ENCODE measurements around the gene IL17RC. TPM values are rescaled to one million over a fixed set of nuclear protein-coding genes. Genes with fewer than 3 reads are reported as not detected.

Gene IL17RC
- total RNA-seq, 1 experiment from 2014 or later, result 23.6 TPM

DNA sequence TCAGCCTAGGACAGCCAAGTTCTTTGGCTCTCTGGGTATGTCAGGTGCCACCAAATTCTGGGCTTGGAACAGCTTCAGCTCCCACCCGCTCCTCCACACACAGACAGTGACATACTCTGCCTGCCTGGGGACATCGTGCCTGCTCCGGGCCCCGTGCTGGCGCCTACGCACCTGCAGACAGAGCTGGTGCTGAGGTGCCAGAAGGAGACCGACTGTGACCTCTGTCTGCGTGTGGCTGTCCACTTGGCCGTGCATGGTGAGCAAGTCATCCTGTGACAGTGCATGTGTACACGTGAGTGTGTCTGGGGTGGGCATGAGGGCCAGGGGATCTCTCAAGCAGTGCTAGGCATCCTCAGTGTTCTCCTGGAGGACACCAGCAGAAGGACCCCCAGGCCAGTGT, 922 bp downstream of the IL17RC start:
- no peak for TF ChIP-seq POLR2AphosphoS5 (IDR thresholded peaks at IDR 0.05; ENCODE audit: low read depth, low read length)
- intact Hi-C loops (cut with micrococcal nuclease; ENCODE audit: unreplicated experiment) (no loop called here), in situ Hi-C loops (cut with HindIII; ENCODE audit: low pct_unique_long_range_greater_than_20kb, low sequenced_read_pairs) (no loop called here)
- Histone ChIP-seq H3K27ac (ENCODE audit: low read length) (peak overlapping the region; percentile 83), H3K9me3 (ENCODE audit: control insufficient read depth, insufficient read depth, low read depth, low read length) (no peaks in the 10 kb centered on the region), H3K4me1 (ENCODE audit: control insufficient read depth, insufficient read depth, low read length) (peaks cover 25% of the 10 kb centered on the region), H3K4me3 (ENCODE audit: low read depth in 2 of 2, low read length in 2 of 2) (peak overlapping the region; percentile 44 to 72), H3K27me3 (ENCODE audit: control insufficient read depth, insufficient read depth, low read length) (no peaks in the 10 kb centered on the region), H3K36me3 (ENCODE audit: control insufficient read depth, insufficient read depth, low read length) (no peaks in the 10 kb centered on the region)
- ATAC-seq (no peak), DNase-seq (ENCODE audit: low read depth, low spot score) (no peak)
- ChIA-PET POLR2A (no interaction called here), CTCF (no interaction called here)
- no TSS peak for BruUV-seq (replicated peaks)

DNA sequence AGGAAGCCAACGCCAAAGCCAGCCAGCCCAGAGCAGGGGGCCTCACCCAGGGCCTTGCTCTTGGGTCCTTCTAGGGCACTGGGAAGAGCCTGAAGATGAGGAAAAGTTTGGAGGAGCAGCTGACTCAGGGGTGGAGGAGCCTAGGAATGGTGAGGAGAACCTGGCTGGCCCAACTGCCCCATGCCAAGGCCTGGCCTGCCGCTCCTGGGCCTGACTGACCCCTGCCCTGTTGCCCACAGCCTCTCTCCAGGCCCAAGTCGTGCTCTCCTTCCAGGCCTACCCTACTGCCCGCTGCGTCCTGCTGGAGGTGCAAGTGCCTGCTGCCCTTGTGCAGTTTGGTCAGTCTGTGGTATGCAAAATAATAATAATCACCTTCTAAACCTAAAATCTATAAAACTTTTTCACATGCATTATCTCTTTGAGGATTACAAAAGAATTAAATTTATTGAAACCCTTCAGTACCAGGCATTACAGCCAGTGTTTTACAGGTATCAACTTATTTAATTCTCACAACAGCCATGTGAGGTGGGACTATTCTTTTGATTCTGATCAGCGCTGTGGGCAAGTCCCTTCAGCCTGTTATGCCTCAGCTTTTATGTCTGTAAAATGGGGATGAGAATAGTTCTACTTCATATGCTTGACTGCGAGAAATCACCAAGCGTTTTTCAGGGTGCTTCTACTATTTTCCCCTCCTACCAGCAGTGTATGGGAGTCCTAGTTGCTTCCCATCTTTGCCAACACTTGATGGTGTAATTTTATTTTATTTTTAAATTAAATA, 1.6 kb downstream of the IL17RC start:
- in situ Hi-C loops (cut with HindIII; ENCODE audit: low pct_unique_long_range_greater_than_20kb, low sequenced_read_pairs), result no loop called here
- H3K27me3 ChIP-seq (ENCODE audit: control insufficient read depth, insufficient read depth, low read length), result no peaks in the 10 kb centered on the region
- TF ChIP-seq, protein P1, sequence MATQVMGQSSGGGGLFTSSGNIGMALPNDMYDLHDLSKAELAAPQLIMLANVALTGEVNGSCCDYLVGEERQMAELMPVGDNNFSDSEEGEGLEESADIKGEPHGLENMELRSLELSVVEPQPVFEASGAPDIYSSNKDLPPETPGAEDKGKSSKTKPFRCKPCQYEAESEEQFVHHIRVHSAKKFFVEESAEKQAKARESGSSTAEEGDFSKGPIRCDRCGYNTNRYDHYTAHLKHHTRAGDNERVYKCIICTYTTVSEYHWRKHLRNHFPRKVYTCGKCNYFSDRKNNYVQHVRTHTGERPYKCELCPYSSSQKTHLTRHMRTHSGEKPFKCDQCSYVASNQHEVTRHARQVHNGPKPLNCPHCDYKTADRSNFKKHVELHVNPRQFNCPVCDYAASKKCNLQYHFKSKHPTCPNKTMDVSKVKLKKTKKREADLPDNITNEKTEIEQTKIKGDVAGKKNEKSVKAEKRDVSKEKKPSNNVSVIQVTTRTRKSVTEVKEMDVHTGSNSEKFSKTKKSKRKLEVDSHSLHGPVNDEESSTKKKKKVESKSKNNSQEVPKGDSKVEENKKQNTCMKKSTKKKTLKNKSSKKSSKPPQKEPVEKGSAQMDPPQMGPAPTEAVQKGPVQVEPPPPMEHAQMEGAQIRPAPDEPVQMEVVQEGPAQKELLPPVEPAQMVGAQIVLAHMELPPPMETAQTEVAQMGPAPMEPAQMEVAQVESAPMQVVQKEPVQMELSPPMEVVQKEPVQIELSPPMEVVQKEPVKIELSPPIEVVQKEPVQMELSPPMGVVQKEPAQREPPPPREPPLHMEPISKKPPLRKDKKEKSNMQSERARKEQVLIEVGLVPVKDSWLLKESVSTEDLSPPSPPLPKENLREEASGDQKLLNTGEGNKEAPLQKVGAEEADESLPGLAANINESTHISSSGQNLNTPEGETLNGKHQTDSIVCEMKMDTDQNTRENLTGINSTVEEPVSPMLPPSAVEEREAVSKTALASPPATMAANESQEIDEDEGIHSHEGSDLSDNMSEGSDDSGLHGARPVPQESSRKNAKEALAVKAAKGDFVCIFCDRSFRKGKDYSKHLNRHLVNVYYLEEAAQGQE (IDR thresholded peaks at IDR 0.05; ENCODE audit: insufficient read depth in 1 of 2, low read depth in 2 of 2, low read length in 1 of 2), result no peak
- TF ChIP-seq, protein P2, sequence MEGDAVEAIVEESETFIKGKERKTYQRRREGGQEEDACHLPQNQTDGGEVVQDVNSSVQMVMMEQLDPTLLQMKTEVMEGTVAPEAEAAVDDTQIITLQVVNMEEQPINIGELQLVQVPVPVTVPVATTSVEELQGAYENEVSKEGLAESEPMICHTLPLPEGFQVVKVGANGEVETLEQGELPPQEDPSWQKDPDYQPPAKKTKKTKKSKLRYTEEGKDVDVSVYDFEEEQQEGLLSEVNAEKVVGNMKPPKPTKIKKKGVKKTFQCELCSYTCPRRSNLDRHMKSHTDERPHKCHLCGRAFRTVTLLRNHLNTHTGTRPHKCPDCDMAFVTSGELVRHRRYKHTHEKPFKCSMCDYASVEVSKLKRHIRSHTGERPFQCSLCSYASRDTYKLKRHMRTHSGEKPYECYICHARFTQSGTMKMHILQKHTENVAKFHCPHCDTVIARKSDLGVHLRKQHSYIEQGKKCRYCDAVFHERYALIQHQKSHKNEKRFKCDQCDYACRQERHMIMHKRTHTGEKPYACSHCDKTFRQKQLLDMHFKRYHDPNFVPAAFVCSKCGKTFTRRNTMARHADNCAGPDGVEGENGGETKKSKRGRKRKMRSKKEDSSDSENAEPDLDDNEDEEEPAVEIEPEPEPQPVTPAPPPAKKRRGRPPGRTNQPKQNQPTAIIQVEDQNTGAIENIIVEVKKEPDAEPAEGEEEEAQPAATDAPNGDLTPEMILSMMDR (IDR thresholded peaks at IDR 0.05), result no peak
- no peak for TF ChIP-seq POLR2AphosphoS5 (IDR thresholded peaks at IDR 0.05; ENCODE audit: low read depth, low read length)
- no peak for TF ChIP-seq TCF7L2 (IDR thresholded peaks at IDR 0.05; ENCODE audit: low read depth, low read length)
- TF ChIP-seq SIN3A (IDR thresholded peaks at IDR 0.05; ENCODE audit: borderline replicate concordance, insufficient read depth, low read depth, low read length), result no peak
- no peaks in the 10 kb centered on the region for H3K36me3 ChIP-seq (ENCODE audit: control insufficient read depth, insufficient read depth, low read length)
- DNase-seq (ENCODE audit: low read depth, low spot score) (no peak), ATAC-seq (no peak)
- no peak overlapping the region for H3K4me3 ChIP-seq (ENCODE audit: low read depth in 2 of 2, low read length in 2 of 2)
- intact Hi-C loops (cut with micrococcal nuclease; ENCODE audit: unreplicated experiment), result no loop called here
- H3K9me3 ChIP-seq (ENCODE audit: control insufficient read depth, insufficient read depth, low read depth, low read length), result no peaks in the 10 kb centered on the region
- no peak overlapping the region for H3K27ac ChIP-seq (ENCODE audit: low read length)
- H3K4me1 ChIP-seq (ENCODE audit: control insufficient read depth, insufficient read depth, low read length), result peaks cover 24% of the 10 kb centered on the region
- ChIA-PET POLR2A (no interaction called here), CTCF (no interaction called here)
- BruUV-seq (replicated peaks), result no TSS peak

DNA sequence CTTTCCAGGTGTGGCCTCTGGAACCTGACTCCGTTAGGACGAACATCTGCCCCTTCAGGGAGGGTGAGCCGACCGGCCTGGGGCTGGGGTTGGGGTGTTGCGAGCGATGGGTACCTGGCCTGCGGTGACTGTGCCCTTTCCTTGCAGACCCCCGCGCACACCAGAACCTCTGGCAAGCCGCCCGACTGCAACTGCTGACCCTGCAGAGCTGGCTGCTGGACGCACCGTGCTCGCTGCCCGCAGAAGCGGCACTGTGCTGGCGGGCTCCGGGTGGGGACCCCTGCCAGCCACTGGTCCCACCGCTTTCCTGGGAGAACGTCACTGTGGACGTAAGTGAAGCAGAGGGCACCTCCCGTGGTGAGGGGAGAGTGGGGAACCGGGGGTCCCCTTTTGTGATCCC, 11.3 kb downstream of the IL17RC start:
- in situ Hi-C loops (cut with HindIII; ENCODE audit: low pct_unique_long_range_greater_than_20kb, low sequenced_read_pairs), result no loop called here
- CTCF ChIA-PET, result no interaction called here

More for the DNA sequence above, 11.3 kb downstream of the IL17RC start:
- Histone ChIP-seq H3K4me1 (ENCODE audit: control insufficient read depth, insufficient read depth, low read length) (no peaks in the 10 kb centered on the region), H3K27me3 (ENCODE audit: control insufficient read depth, insufficient read depth, low read length) (no peaks in the 10 kb centered on the region), H3K27ac (ENCODE audit: low read length) (no peak overlapping the region), H3K9me3 (ENCODE audit: control insufficient read depth, insufficient read depth, low read depth, low read length) (no peaks in the 10 kb centered on the region), H3K36me3 (ENCODE audit: control insufficient read depth, insufficient read depth, low read length) (no peaks in the 10 kb centered on the region), H3K4me3 (ENCODE audit: low read depth in 2 of 2, low read length in 2 of 2) (no peak overlapping the region)
- POLR2A ChIA-PET, result no interaction called here
- no peak for DNase-seq (ENCODE audit: low read depth, low spot score)
- BruUV-seq (replicated peaks), result no TSS peak
- intact Hi-C loops (cut with micrococcal nuclease; ENCODE audit: unreplicated experiment), result loop anchor here (10.0 kb wide), 1 partner anchor 83 kb away; the partner anchor contains the start of gene RPUSD3
- ATAC-seq, result no peak
- TF ChIP-seq, protein P2 (IDR thresholded peaks at IDR 0.05), result no peak
- no peak for TF ChIP-seq POLR2AphosphoS5 (IDR thresholded peaks at IDR 0.05; ENCODE audit: low read depth, low read length)
- no peak for TF ChIP-seq SIN3A (IDR thresholded peaks at IDR 0.05; ENCODE audit: borderline replicate concordance, insufficient read depth, low read depth, low read length)
- TF ChIP-seq, protein P1 (IDR thresholded peaks at IDR 0.05; ENCODE audit: insufficient read depth in 1 of 2, low read depth in 2 of 2, low read length in 1 of 2), result no peak
- TF ChIP-seq TCF7L2 (IDR thresholded peaks at IDR 0.05; ENCODE audit: low read depth, low read length), result no peak

All from Panc1 (cell line).